Fibroblast of skin of right biceps (primary cell): ENCODE results near the gene AURKA.
A peak's percentile ranks its signal among the peaks of the same experiment; 100 is the strongest.
"Not testable (repeated sequence)": the region's sequence is repeated elsewhere in the genome, so short reads cannot be mapped to it uniquely, and the experiment has no call there.

Experiments used
- DNase-seq: peaks from one replicate; pipeline ENCODE4 v3.0.0-alpha.2; 2013

Gene AURKA

DNA sequence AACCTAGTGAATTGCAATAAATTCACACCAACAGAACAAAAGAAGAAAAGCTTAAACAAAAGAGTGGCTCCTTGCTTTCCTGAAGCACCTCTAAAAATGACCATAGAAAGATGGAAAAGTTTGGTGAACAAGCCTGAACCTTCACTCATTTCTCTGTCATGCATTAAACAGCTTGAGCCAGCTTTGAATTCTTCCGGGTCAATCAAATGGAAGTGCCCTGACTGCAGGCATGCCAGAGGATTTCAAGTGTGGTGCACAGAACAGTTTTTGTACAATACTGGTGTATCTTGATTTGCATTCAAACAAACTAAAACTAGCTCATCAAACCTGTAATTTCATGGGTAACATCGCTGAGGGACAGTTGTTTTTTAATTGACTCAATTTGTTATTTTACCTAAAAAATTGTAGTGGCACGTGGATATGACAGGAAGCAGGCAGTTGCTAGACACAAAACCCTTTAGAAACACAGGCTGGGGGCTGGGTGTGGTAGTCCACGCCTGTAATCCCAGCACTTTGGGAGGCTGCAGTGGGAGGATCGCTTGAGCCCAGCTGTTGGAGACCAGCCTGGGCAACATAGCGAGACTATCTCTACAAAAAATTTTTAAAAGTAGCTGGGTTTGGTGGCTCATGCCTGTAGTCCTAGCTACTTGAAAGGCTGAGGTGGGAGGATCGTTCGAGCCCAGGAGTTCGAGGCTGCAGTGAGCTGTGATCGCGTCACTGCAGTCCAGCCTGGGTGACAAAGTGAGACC lies 29.1 kb upstream of the AURKA start:
- DNase-seq: no peak

DNA sequence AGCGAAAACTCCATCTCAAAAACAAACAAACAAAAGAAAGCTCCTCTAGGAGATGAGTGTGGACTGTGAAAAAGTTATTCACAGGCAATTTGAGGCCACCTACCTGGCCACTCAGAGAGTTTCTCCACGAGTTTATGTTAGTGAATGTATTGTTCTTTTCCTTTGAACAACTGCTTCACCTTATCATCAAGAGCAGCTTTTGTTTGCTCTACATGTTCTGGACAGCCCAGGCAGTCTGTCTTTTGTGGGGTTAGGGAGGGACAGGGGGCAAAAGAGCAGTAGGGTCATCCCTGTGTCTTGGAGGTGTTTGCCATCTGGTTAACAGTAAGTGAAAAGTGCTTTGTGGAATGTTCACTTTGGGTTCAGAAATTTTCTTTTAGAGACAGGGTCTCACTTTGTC lies 28.0 kb upstream of the AURKA start:
- no peak for DNase-seq

- peak; percentile 32 for DNase-seq
Measured at GRCh38 chr20:56418385-56418861, 26.4 kb upstream of the AURKA start.

GRCh38 chr20:56417911-56418310 lies 25.9 kb upstream of the AURKA start:
- peak; percentile 64 for DNase-seq

DNA sequence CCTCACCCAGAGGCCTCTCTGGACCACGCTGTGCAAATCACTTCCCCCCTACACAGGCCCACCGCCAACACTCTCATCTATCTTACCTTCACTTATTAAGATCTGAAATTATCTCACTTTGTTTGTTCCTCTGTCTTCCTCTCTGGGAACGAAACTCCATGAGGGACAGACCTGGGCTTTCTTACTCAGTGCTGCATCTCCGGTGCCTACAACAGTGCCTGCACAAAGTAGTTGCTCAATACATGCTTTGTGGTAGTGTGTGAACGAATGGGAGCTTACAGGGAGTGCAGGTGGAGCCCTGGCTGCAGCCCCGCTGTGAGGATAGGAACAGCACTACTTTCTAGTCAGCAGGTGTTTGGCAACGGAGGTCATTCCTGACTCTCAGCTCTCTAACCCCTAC lies 25.4 kb upstream of the AURKA start:
- no peak for DNase-seq

GRCh38 chr20:56414842-56415765 lies 23.1 kb upstream of the AURKA start:
- DNase-seq: peak; percentile 66

GRCh38 chr20:56412949-56413348 lies 20.9 kb upstream of the AURKA start:
- no peak for DNase-seq

- no peak for DNase-seq
Measured at GRCh38 chr20:56412473-56412790, 20.4 kb upstream of the AURKA start.

- DNase-seq: peak; percentile 39
Measured at GRCh38 chr20:56411759-56412472, 19.9 kb upstream of the AURKA start, which contains the start of gene CASS4. Gene CASS4 (plus strand): TSS chr20:56412260. CDS start chr20:56412459, 199 bp downstream.

DNA sequence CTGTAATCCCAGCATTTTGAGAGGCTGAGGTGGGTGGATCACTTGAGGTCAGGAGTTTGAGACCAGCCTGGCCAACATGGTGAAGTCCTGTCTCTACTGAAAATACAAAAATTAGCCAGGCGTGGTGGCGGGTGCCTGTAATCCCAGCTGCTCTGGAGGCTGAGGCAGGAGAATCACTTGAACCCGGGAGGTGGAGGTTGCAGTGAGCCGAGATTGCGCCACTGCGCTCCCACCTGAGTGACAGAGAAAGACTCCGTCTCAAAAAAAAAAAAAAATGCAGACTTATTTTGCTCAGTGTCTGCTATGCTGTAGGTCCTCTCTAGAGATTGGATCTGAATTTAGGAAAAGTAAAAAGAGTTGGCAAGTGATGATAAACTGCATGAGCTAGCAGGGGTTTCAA lies 19.3 kb upstream of the AURKA start:
- DNase-seq: not testable (repeated sequence)

DNA sequence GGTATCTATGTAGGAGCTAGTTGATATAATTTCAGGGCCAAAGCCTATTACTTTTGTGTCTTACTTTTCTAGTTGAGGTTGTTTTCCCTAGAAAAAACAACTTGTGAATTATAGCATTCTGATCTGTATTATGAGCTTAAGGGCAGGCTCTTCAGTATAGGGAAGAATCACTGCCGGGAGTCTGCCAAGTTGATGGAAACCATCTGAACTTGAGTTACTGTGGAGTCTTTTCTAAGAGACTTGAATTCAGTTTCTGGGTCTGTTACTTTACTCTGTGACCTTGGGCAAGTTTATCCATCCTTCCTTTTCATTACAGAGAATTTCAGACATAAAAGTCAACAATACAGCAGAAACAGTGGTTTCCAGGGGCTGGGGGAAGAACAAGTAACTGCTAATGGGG lies 17.9 kb upstream of the AURKA start:
- DNase-seq: no peak

DNA sequence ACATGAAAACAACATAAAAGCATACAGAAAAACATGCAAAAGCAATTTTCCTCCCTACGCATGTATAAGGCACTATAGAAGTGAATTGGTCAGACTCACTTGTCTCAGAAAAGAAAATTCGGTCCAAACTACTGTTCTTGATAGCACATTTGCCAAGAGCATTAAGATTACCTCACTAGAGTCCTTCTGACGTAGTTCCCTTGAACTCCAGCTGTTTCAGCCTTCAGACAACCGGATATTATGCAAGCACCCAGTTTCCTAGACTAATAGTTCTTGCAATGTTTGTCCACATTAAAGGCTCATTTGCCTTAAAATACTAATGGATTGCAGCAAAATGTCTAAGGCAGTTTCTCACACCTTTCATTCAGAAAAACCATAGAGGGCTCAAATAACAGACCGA lies 17.5 kb upstream of the AURKA start:
- DNase-seq: no peak

DNA sequence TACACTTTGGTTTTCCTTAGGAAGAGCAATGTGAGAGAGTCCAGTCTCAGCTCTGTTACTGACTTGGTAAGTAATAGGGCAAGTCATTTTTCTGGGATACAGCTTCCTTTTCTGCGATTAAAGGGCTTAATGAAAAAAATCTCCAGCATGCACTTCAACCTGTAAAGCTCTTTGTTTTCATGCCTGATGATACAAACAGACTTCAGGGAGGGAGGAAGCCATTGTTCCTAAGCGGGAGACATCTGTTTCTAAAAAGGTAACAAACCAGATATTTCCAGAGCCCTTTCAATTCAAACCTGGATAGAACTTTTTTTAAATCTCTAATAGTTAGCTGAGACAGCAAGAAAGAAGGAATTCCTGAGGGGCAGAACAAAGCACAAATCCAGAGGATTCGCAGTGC lies 14.9 kb upstream of the AURKA start:
- DNase-seq: no peak

DNA sequence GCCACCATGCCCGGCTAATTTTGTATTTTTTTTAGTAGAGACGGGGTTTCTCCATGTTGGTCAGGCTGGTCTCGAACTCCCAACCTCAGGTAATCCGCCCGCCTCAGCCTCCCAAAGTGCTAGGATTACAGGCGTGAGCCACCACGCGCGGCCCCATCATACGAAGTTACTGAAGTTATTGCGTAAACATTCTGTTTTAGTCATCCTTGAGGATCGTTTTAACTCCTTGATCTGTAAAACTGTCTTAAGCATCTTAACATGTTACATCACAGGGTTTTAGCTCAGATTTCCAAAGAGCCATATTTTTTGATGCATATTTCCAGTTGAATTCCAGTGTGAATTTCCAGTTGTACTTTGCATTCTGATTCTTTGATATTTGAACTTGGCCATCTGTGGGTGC lies 13.3 kb upstream of the AURKA start:
- DNase-seq: not testable (repeated sequence)

GRCh38 chr20:56403465-56403864 lies 11.4 kb upstream of the AURKA start:
- no peak for DNase-seq

DNA sequence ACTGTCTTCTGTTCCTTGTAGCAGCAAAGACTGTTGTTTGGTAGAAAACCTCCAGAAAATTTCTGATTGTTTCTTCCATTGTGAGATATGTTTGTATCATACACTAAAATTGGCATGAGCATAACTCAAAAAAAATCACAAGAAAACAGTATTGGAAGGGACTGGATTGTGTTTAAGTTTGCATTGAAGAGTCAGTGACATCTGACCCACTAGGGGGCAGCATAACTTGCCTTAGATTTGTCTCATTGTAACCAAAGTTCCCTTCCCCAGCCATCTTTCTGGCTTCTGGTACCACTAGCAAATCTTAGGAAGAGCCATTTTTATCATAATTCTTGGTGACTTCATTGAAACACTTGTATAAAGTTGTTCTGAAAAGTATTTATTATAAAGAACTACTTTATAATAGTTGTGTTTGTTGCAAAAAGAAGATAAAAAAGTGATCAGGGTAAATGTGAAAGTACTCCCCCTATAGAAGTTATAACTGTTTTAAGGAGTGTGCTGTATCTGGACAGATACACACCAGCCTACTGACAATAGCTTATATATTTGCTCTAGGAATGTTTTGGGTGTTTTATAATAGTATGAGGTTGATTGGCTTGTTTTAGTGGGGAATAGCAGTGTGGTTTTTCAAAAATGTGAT lies 8.1 kb upstream of the AURKA start:
- peak; percentile 68 for DNase-seq

DNA sequence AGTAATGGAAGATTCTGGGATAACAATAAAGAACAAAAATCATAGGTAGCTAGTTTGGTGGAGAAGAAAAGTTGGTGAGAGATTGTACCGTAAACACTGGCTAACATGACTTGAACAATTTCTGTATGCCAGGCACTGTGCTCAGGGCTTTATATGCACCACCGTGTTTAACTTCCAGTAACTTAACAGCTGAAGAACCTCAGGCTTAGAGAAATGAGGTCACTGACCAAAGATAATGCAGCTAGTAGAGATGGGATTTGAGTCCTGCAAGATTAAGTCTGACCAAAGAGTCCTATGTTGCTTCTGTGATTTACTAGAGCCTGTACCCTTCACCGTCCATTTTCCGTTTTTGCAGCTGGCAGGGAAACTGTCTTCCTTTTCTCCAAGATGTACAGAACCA lies 3.2 kb upstream of the AURKA start:
- DNase-seq: no peak

GRCh38 chr20:56393653-56394052 lies 1.6 kb upstream of the AURKA start:
- DNase-seq: no peak

GRCh38 chr20:56392881-56393482 lies 967 bp upstream of the AURKA start:
- peak; percentile 12 for DNase-seq

DNA sequence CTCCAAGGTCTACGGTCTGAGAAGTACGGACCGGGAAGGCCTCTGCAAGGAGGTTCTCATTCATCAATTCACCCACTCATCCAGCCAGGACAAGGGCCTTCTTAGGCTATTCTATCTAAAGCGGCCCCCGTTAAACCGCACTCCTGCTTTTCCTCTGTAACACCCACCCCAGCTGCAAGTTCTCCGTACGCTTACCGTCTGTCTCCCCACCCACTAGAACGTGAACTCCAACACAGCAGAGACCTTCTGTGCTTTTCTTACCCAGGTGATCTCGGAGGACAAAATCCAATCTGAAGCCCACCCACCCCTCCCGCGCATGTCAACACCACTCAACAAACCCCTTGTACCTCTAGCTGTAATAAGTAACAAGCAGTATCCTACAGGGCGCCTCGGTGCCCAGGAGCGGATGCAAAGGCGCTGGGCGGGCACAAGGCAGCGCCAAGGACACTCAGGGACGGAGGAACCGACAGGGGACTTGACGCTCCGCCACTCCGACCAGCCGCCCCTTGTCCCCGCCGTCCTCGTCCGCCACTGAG lies 351 bp downstream of the AURKA start:
- peak; percentile 17 for DNase-seq

GRCh38 chr20:56391037-56391436 lies 978 bp downstream of the AURKA start:
- no peak for DNase-seq

DNA sequence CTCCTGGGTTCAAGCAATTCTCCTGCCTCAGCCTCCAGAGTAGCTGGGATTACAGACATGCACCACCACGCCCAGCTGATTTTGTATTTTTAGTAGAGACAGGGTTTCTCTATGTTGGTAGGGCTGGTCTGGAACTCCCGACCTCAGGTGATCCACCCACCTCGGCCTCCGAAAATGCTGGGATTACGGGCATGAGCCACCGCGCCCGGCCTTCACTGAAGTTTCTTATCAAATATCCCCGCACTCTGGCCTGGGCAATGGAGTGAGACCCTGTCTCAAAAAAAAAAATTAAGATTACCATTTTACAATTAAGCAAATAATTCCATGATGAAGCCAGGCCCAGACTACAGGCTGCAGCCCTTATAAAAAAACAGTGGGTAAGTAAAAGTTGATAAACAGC lies 1.6 kb downstream of the AURKA start:
- DNase-seq: not testable (repeated sequence)
